HAP-1 (cell line): ENCODE results near the gene KRT6B.

Experiments
- DNase-seq, 2 experiments: peaks; one replicate each; pipeline ENCODE4 v3.0.0-alpha.2; 2016 to 2020; ENCODE audit warnings: low spot score in 2 of 2
- H3K27me3 ChIP-seq: fragments of 250-450 bp; sonication (Bioruptor Pico); 2 replicates; pipeline ENCODE4 v1.5.1; 2020; ENCODE audit warnings: low read depth, mild to moderate bottlenecking, moderate library complexity
- H3K36me3 ChIP-seq: fragments of 250-450 bp; sonication (Bioruptor Pico); replicated peaks from 2 replicates; pipeline ENCODE4 v1.5.1; 2020; ENCODE audit warnings: mild to moderate bottlenecking
- H3K4me1 ChIP-seq: fragments of 250-450 bp; sonication (Bioruptor Pico); 2 replicates; pipeline ENCODE4 v1.5.1; 2020; ENCODE audit warnings: mild to moderate bottlenecking
- H3K4me3 ChIP-seq: fragments of 250-450 bp; sonication (Bioruptor Pico); 2 replicates; pipeline ENCODE4 v1.5.1; 2020; ENCODE audit warnings: mild to moderate bottlenecking, moderate library complexity
- H3K9me3 ChIP-seq: fragments of 250-450 bp; sonication (Bioruptor Pico); 2 replicates; pipeline ENCODE4 v1.5.1; 2020; ENCODE audit warnings: mild to moderate bottlenecking, moderate library complexity
- in situ Hi-C: fragments of 300-500 bp; cut with MboI; formaldehyde crosslinking; loops from 3 replicates; pipeline ENCODE4 v1.14.3; 2020; ENCODE audit warnings: low sequenced_read_pairs, inconsistent platforms, mixed read lengths

KRT6B gene

DNA sequence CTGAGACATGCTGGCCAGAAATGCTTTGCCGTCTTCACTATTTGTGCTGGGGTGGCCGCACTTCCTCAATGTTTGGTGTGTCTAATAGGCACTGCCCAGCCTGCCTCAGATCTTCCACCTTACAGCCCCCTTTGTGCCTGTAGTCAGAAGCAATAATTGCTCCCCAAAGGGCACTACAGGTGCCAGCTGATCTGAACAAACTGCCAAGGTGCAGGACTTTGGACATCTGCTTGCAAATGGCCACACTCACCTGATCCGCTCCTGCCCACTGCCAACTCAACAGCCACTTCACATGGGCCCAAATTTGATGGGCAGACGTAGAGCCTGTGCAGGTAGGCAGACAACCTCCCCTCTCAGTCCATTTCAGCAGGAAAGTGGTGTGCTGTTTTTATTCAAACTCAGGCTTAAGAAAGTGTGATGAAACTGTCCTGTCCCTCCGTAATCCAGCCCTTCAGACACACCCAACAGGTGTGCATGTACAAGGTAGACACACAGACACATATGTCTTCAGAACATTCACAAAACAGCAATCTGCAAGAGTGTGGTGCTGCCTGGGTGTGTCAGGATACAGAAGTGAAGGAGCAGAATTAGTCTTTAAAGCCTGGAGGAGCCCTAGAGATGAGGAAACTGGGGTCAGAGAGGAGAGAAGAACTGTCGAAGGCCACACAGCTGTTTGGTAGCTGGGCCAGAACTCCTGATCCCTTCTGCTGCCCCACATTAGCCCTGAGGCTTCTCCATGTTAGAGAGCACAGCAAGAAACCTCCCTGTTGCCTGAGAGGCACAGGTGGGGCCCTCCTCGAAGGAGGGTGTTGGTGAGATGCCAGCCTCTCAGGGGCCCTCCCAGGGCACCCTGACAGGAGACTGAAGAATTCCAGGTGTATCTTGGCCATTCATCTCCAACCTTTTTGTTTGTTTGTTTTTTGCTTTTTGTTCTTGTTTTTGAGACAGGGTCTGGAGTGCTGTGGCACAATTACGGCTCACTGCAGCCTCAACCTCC lies 13.3 kb downstream of the KRT6B start:
- DNase-seq: no peak
- H3K9me3 ChIP-seq: no peaks in the 10 kb centered on the region
- in situ Hi-C loops: no loop called here
- no peaks in the 10 kb centered on the region for H3K4me1 ChIP-seq
- H3K4me3 ChIP-seq: no peak overlapping the region
- H3K36me3 ChIP-seq: no peaks in the 10 kb centered on the region
- peaks cover 2% of the 10 kb centered on the region; the same call in 1 of the 2 replicates for H3K27me3 ChIP-seq

DNA sequence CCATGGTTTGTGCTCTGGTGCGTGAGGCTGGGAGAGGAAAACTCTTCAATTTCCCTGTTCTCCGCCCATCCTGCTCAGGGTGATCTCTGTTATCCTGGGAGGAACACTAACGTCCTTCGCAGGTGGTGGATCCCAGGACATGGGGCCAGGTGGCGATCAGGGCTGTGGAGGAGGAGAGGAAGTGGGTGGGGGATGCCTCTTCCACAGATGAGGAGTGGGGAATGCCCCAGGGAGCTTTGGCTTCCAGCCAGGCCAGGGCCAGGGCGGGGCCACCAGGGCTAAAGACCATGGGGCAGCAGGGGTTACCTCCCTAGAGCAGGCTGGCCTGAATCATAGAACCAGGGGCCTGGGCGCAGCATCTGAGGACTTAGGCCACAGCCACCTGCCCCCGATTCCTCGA lies 14.4 kb downstream of the KRT6B start:
- no peaks in the 10 kb centered on the region for H3K36me3 ChIP-seq
- no peaks in the 10 kb centered on the region; the same call in 1 of the 2 replicates for H3K27me3 ChIP-seq
- in situ Hi-C loops: no loop called here
- DNase-seq: no peak
- no peak overlapping the region for H3K4me3 ChIP-seq
- no peaks in the 10 kb centered on the region for H3K4me1 ChIP-seq
- no peaks in the 10 kb centered on the region for H3K9me3 ChIP-seq

DNA sequence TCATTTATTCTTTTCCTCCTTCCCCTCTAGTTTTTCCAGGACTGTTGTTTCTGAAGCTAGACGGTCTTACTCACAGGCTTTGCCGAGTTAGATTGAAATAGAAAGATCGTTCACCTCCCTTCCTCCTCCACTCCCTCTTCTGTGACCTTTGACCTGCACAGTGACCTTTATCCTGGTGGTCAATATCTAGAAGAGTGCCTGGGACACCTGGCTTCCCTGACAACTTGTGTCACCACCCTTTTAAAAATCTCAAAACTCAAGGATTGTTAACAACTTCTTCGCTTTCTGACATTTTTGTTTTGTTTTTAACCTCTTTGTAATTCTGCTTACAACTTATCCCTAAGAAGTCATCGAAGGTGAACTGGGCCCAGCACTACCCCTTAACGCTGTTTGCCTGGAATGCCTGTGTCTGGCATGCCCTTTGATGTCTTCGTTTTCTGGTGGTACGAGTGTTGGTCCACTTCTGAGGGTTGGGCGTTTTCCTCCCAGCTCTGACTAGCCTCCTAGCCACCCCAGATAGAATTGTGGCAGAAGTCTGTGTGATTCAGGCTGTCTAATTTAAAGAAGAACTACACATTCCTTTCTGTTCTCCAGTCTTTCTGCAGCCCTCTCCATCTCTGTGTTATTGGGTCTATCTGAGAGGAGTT lies 15.0 kb downstream of the KRT6B start:
- no peaks in the 10 kb centered on the region for H3K27me3 ChIP-seq
- H3K4me3 ChIP-seq: no peak overlapping the region
- DNase-seq: no peak
- no peaks in the 10 kb centered on the region for H3K9me3 ChIP-seq
- in situ Hi-C loops: no loop called here
- H3K4me1 ChIP-seq: no peaks in the 10 kb centered on the region
- H3K36me3 ChIP-seq: no peaks in the 10 kb centered on the region

GRCh38 chr12:52436000-52436827 lies 15.7 kb downstream of the KRT6B start:
- no peaks in the 10 kb centered on the region for H3K27me3 ChIP-seq
- no peaks in the 10 kb centered on the region for H3K9me3 ChIP-seq
- no peak for DNase-seq
- H3K4me3 ChIP-seq: no peak overlapping the region
- in situ Hi-C loops: no loop called here
- H3K4me1 ChIP-seq: no peaks in the 10 kb centered on the region
- H3K36me3 ChIP-seq: no peaks in the 10 kb centered on the region

- DNase-seq: no peak
- Histone ChIP-seq H3K9me3 (no peaks in the 10 kb centered on the region), H3K27me3 (peaks cover 1% of the 10 kb centered on the region; the same call in 1 of the 2 replicates), H3K4me1 (no peaks in the 10 kb centered on the region), H3K4me3 (no peak overlapping the region), H3K36me3 (no peaks in the 10 kb centered on the region)
- in situ Hi-C loops: no loop called here
Observed at GRCh38 chr12:52435659-52435999, 16.3 kb downstream of the KRT6B start.

GRCh38 chr12:52434760-52435530 lies 17.0 kb downstream of the KRT6B start:
- Histone ChIP-seq H3K36me3 (no peaks in the 10 kb centered on the region), H3K9me3 (no peaks in the 10 kb centered on the region), H3K27me3 (peaks cover 3% of the 10 kb centered on the region; the same call in 1 of the 2 replicates), H3K4me1 (no peaks in the 10 kb centered on the region), H3K4me3 (no peak overlapping the region)
- in situ Hi-C loops: no loop called here
- DNase-seq: no peak

DNA sequence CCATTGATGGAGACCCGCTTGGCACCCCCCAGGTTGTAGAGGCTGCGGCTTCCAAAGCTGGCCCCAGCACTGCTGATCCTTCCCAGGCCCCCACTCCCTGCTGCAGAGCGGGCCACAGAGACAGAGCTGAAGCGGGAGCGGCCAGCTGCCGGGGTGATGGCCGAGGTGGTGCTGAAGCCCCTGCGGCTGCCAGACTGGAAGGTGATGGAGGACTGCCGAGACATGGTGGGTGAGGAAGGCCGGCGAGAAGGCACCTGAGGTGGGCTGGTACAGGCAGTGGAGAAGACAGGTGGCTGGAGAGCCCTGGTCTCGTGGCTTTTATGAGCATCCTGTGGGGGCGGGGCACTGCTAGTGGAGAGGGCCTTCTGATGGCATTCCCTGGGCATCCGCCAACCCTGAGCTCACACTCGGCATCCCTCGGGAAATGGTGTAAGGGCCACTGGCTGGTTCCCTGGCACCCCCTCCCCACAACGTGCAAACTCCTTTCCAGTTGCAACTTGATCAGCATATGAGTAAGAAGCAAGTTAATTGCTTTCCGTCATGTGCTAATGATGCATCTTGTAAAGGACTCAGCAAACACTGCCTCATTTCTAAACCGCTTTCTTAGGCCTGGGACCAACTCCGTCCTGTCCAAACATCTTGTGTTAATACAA lies 17.7 kb downstream of the KRT6B start, which contains the start of gene KRT75:
KRT75 (minus strand) TSS at position 291 of the 653 bp plus-strand sequence; CDS start at position 224, 67 bp downstream.
- H3K4me3 ChIP-seq: no peak within 1 kb of the TSS
- peaks cover 3% of the 10 kb centered on the region; the same call in 1 of the 2 replicates for H3K27me3 ChIP-seq
- in situ Hi-C loops: no loop called here
- no peak for DNase-seq
- H3K4me1 ChIP-seq: no peaks in the 10 kb centered on the region
- no peaks in the 10 kb centered on the region for H3K36me3 ChIP-seq
- no peaks in the 10 kb centered on the region for H3K9me3 ChIP-seq

GRCh38 chr12:52433501-52434080 lies 18.4 kb downstream of the KRT6B start:
- in situ Hi-C loops: no loop called here
- Histone ChIP-seq H3K27me3 (peaks cover 3% of the 10 kb centered on the region; the same call in 1 of the 2 replicates), H3K36me3 (no peaks in the 10 kb centered on the region), H3K4me1 (no peaks in the 10 kb centered on the region), H3K9me3 (no peaks in the 10 kb centered on the region), H3K4me3 (no peak overlapping the region)
- no peak for DNase-seq

DNA sequence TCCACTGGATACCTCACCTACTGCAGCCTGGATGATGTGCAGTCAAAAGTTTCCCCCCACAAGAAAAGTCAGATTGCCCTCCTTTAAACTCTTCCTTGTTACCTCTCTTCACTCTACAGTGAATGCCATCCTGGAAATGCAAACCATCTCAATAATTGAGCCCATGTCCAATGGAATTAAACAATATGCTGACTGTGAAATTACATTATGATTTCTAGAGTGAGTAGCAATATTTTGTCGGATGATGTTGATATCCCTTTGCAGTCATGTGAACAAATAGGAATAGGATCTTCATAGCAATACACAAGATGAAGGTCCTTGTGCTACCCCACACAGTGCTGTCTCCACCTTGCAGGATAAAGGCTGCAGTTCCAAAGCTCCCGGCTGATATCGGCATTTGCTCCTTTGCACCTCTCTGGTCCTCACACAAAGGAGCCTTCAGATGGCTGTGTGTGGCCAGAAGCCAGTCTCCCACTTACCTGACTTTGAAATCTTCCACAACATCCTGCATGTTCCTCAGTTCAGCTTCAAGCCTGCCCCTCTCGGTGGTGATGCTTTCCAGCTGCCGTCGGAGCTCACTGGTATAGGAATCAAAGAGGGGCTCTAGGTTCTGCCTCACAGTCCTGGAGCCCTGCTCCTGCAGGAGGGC lies 19.3 kb downstream of the KRT6B start:
- in situ Hi-C loops: no loop called here
- peaks cover 3% of the 10 kb centered on the region; the same call in 1 of the 2 replicates for H3K27me3 ChIP-seq

GRCh38 chr12:52428121-52428520 lies 23.8 kb downstream of the KRT6B start:
- H3K9me3 ChIP-seq: no peaks in the 10 kb centered on the region
- peaks cover 3% of the 10 kb centered on the region; the same call in 1 of the 2 replicates for H3K27me3 ChIP-seq
- in situ Hi-C loops: no loop called here
- peaks cover 6% of the 10 kb centered on the region; the same call in 1 of the 2 replicates for H3K4me1 ChIP-seq
- DNase-seq: no peak
- H3K4me3 ChIP-seq: no peak overlapping the region
- H3K36me3 ChIP-seq: no peaks in the 10 kb centered on the region

More for the DNA sequence above, 19.3 kb downstream of the KRT6B start:
- no peak for DNase-seq
- Histone ChIP-seq H3K4me3 (no peak overlapping the region), H3K36me3 (no peaks in the 10 kb centered on the region), H3K4me1 (peaks cover under 1% of the 10 kb centered on the region; the same call in 1 of the 2 replicates), H3K9me3 (no peaks in the 10 kb centered on the region)

DNA sequence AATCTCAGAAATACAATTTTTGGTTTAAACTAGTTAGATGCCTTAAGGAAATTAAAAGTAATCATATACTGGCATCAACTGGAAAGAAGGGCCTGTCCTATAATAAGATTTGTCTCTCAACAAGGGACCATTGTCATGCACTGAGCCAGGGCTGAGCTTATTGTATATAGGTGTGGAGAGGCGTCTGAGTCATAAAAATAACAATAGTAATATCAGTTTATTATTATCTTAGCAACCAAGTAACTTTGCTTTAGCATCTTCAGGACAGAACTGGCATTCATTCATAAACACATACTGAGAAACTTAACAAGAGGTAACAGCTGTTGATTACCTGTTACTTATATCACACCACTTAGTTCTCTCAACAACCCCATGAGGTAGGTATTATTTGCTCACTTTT lies 24.9 kb downstream of the KRT6B start:
- H3K9me3 ChIP-seq: no peaks in the 10 kb centered on the region
- in situ Hi-C loops: no loop called here
- peak in 1 of 2 experiments; percentile 6 for DNase-seq
- H3K4me3 ChIP-seq: no peak overlapping the region
- H3K27me3 ChIP-seq: peaks cover 5% of the 10 kb centered on the region
- no peaks in the 10 kb centered on the region for H3K36me3 ChIP-seq
- H3K4me1 ChIP-seq: peaks cover 6% of the 10 kb centered on the region; the same call in 1 of the 2 replicates

GRCh38 chr12:52426034-52426433 lies 25.9 kb downstream of the KRT6B start:
- peaks cover 6% of the 10 kb centered on the region; the same call in 1 of the 2 replicates for H3K4me1 ChIP-seq
- H3K4me3 ChIP-seq: no peak overlapping the region
- H3K27me3 ChIP-seq: peaks cover 5% of the 10 kb centered on the region
- DNase-seq: no peak
- no peaks in the 10 kb centered on the region for H3K9me3 ChIP-seq
- H3K36me3 ChIP-seq: no peaks in the 10 kb centered on the region
- in situ Hi-C loops: no loop called here
